Stomach (tissue), 4 donors: Measurements from ENCODE around the gene SENP6.
"Not testable (repeated sequence)": the region's sequence is repeated elsewhere in the genome, so short reads cannot be mapped to it uniquely, and the experiment has no call there.

Experiments
- EP300 ChIP-seq: sonication (generic); formaldehyde crosslinking; IDR thresholded peaks from one replicate; pipeline ENCODE4 v1.6.1; 2017; ENCODE audit warnings: antibody characterized with exemption
- POLR2A ChIP-seq, 4 donors: fragments of 450-650 bp; IDR thresholded peaks; one replicate each; pipeline ENCODE4 v1.6.1; 2016; ENCODE audit warnings: antibody characterized with exemption in 4 of 4, control low read depth in 2 of 4, mild to moderate bottlenecking in 1 of 4, moderate library complexity in 1 of 4
- TF ChIP-seq, protein P1 (sequence below), 7 experiments: fragments of 450-650 bp in 4 of 7; fragments of 200-600 bp in 3 of 7; sonication (generic) in 3 of 7; IDR thresholded peaks; one replicate each; pipeline ENCODE4 v1.5.1; 2016 to 2019; ENCODE audit warnings: antibody characterized with exemption in 7 of 7, control low read depth in 2 of 7, mild to moderate bottlenecking in 1 of 7

DNA sequence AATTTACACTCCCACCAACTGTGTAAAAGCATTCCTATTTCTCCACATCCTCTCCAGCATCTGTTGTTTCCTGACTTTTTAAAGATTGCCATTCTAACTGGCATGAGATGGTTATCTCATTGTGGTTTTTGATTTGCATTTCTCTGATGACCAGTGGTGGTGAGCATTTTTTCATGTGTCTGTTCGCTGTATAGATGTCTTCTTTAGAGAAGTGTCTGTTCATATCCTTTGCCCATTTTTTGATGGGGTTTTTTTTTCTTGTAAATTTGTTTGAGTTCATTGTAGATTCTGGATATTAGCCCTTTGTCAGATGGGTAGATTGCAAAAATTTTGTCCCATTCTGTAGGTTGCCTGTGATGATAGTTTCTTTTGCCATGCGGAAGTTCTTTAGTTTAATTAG, 81.3 kb downstream of the SENP6 start:
- TF ChIP-seq EP300; POLR2A (IDR thresholded peaks at IDR 0.05): not testable (repeated sequence)
- TF ChIP-seq, protein P1, sequence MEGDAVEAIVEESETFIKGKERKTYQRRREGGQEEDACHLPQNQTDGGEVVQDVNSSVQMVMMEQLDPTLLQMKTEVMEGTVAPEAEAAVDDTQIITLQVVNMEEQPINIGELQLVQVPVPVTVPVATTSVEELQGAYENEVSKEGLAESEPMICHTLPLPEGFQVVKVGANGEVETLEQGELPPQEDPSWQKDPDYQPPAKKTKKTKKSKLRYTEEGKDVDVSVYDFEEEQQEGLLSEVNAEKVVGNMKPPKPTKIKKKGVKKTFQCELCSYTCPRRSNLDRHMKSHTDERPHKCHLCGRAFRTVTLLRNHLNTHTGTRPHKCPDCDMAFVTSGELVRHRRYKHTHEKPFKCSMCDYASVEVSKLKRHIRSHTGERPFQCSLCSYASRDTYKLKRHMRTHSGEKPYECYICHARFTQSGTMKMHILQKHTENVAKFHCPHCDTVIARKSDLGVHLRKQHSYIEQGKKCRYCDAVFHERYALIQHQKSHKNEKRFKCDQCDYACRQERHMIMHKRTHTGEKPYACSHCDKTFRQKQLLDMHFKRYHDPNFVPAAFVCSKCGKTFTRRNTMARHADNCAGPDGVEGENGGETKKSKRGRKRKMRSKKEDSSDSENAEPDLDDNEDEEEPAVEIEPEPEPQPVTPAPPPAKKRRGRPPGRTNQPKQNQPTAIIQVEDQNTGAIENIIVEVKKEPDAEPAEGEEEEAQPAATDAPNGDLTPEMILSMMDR (IDR thresholded peaks at IDR 0.05), result not testable (repeated sequence)
